H9 (cell line): ENCODE measurements around the gene LGMN. TPM values are rescaled to one million over a fixed set of nuclear protein-coding genes. Genes with fewer than 3 reads are reported as not detected.

Experiments used
- DNase-seq: peaks from one replicate; pipeline ENCODE4 v3.0.0-alpha.2; 2017
- H2AFZ ChIP-seq: one replicate; pipeline ENCODE4 v1.6.1; 2013; ENCODE audit warnings: mild to moderate bottlenecking, low read length, control low read depth, moderate library complexity
- H2AK5ac ChIP-seq: 2 replicates; pipeline ENCODE4 v1.6.1; 2013; ENCODE audit warnings: low read length, control low read depth, mixed read lengths; ENCODE audit not compliant: insufficient read length
- H2BK120ac ChIP-seq: one replicate; pipeline ENCODE4 v1.6.1; 2013; ENCODE audit warnings: low read depth, mild to moderate bottlenecking, low read length, control low read depth, inconsistent platforms; ENCODE audit not compliant: poor library complexity, severe bottlenecking
- H2BK12ac ChIP-seq: 2 replicates; pipeline ENCODE4 v1.6.1; 2013; ENCODE audit warnings: low read length, control low read depth, mixed read lengths, low read depth; ENCODE audit not compliant: insufficient read length
- H2BK15ac ChIP-seq: 2 replicates; pipeline ENCODE4 v1.6.1; 2013; ENCODE audit warnings: low read depth, low read length, control low read depth
- H2BK20ac ChIP-seq: one replicate; pipeline ENCODE4 v1.6.1; 2013; ENCODE audit warnings: low read depth, mild to moderate bottlenecking, low read length, control low read depth, inconsistent platforms; ENCODE audit not compliant: poor library complexity, severe bottlenecking
- H2BK5ac ChIP-seq: 2 replicates; pipeline ENCODE4 v1.6.1; 2013; ENCODE audit warnings: low read length, control low read depth, mixed read lengths; ENCODE audit not compliant: insufficient read length
- H3K14ac ChIP-seq: 2 replicates; pipeline ENCODE4 v1.6.1; 2013; ENCODE audit warnings: low read length, control low read depth; ENCODE audit not compliant: insufficient read depth
- H3K18ac ChIP-seq: 2 replicates; pipeline ENCODE4 v1.6.1; 2013; ENCODE audit warnings: low read depth, mild to moderate bottlenecking, mixed read lengths, low read length, control low read depth; ENCODE audit not compliant: insufficient read length
- H3K23ac ChIP-seq: 2 replicates; pipeline ENCODE4 v1.6.1; 2013; ENCODE audit warnings: low read length, control low read depth, mixed read lengths, low read depth; ENCODE audit not compliant: insufficient read length
- H3K23me2 ChIP-seq: 2 replicates; pipeline ENCODE4 v1.6.1; 2013; ENCODE audit warnings: low read depth, mild to moderate bottlenecking, mixed read lengths, low read length, control low read depth; ENCODE audit not compliant: insufficient read length, poor library complexity, severe bottlenecking
- H3K27ac ChIP-seq: 2 replicates; pipeline ENCODE4 v1.5.1; 2013; ENCODE audit warnings: low read length, control low read depth, mixed read lengths, low read depth; ENCODE audit not compliant: insufficient read length
- H3K27me3 ChIP-seq: 2 replicates; pipeline ENCODE4 v1.6.1; 2013; ENCODE audit warnings: low read length, control low read depth, inconsistent platforms; ENCODE audit not compliant: insufficient read depth
- H3K4ac ChIP-seq: 2 replicates; pipeline ENCODE4 v1.6.1; 2013; ENCODE audit warnings: low read depth, mild to moderate bottlenecking, control low read depth, inconsistent platforms, low read length, moderate library complexity
- H3K4me1 ChIP-seq: 2 replicates; pipeline ENCODE4 v1.6.1; 2013; ENCODE audit warnings: low read length, control low read depth, inconsistent platforms; ENCODE audit not compliant: insufficient read depth
- H3K4me2 ChIP-seq: 2 replicates; pipeline ENCODE4 v1.6.1; 2013; ENCODE audit warnings: low read length, control low read depth, mixed read lengths; ENCODE audit not compliant: insufficient read length, insufficient read depth
- H3K56ac ChIP-seq: 2 replicates; pipeline ENCODE4 v1.6.1; 2013; ENCODE audit warnings: low read depth, mild to moderate bottlenecking, mixed read lengths, low read length, control low read depth; ENCODE audit not compliant: insufficient read length
- H3K79me1 ChIP-seq: 2 replicates; pipeline ENCODE4 v1.6.1; 2013; ENCODE audit warnings: low read depth, mild to moderate bottlenecking, moderate library complexity, low read length, control low read depth, inconsistent platforms; ENCODE audit not compliant: insufficient read depth, poor library complexity, severe bottlenecking
- H3K79me2 ChIP-seq: 2 replicates; pipeline ENCODE4 v1.6.1; 2013; ENCODE audit warnings: low read length, control low read depth, inconsistent platforms; ENCODE audit not compliant: insufficient read depth
- H3K9ac ChIP-seq: 2 replicates; pipeline ENCODE4 v1.6.1; 2013; ENCODE audit warnings: low read length, control low read depth, mixed read lengths; ENCODE audit not compliant: insufficient read length; ENCODE audit errors: extremely low read depth
- H3K9me3 ChIP-seq: one replicate; pipeline ENCODE4 v1.6.1; 2013; ENCODE audit warnings: low read depth, low read length, inconsistent platforms; ENCODE audit not compliant: control insufficient read depth
- H3T11ph ChIP-seq: one replicate; pipeline ENCODE4 v1.6.1; 2013; ENCODE audit warnings: mild to moderate bottlenecking, low read length, control low read depth, inconsistent platforms
- H4K20me1 ChIP-seq: one replicate; pipeline ENCODE4 v1.6.1; 2013; ENCODE audit not compliant: control insufficient read depth, insufficient read length, insufficient read depth
- H4K5ac ChIP-seq: 2 replicates; pipeline ENCODE4 v1.6.1; 2013; ENCODE audit warnings: low read depth, mild to moderate bottlenecking, mixed read lengths, low read length, control low read depth; ENCODE audit not compliant: insufficient read length
- H4K8ac ChIP-seq: replicated peaks from 2 replicates; pipeline ENCODE4 v1.6.1; 2013; ENCODE audit warnings: low read length, control low read depth, mixed read lengths, low read depth; ENCODE audit not compliant: insufficient read length
- H4K91ac ChIP-seq: 2 replicates; pipeline ENCODE4 v1.6.1; 2013; ENCODE audit warnings: low read depth, mild to moderate bottlenecking, moderate library complexity, mixed read lengths, low read length, control low read depth; ENCODE audit not compliant: insufficient read length
- H3K27ac Mint-ChIP-seq, 3 experiments: 2 replicates in 2 of 3; 3 replicates in 1 of 3; pipeline ENCODE4 v1.8.0; 2020 to 2021; ENCODE audit warnings: mixed read lengths in 3 of 3, mild to moderate bottlenecking in 1 of 3, moderate library complexity in 1 of 3
- H3K27me3 Mint-ChIP-seq: 2 replicates; pipeline ENCODE4 v1.8.0; 2021; ENCODE audit warnings: low read depth, mild to moderate bottlenecking, moderate library complexity, mixed read lengths
- H3K36me3 Mint-ChIP-seq, 3 experiments: 2 replicates in 2 of 3; 3 replicates in 1 of 3; pipeline ENCODE4 v1.8.0; 2020 to 2021; ENCODE audit warnings: low read depth in 3 of 3, mixed read lengths in 3 of 3; ENCODE audit not compliant: insufficient read depth in 1 of 3
- H3K4me1 Mint-ChIP-seq, 2 experiments: 2 replicates each; pipeline ENCODE4 v1.8.0; 2020; ENCODE audit warnings: mixed read lengths in 2 of 2
- H3K4me3 Mint-ChIP-seq, 2 experiments: 2 replicates in 1 of 2; 3 replicates in 1 of 2; pipeline ENCODE4 v1.8.0; 2020 to 2021; ENCODE audit warnings: mild to moderate bottlenecking in 2 of 2, mixed read lengths in 2 of 2, moderate library complexity in 1 of 2
- H3K9me3 Mint-ChIP-seq, 2 experiments: 2 replicates in 1 of 2; 3 replicates in 1 of 2; pipeline ENCODE4 v1.8.0; 2020; ENCODE audit warnings: mild to moderate bottlenecking in 2 of 2, mixed read lengths in 2 of 2, moderate library complexity in 1 of 2
- WGBS: extraction: QIAGEN DNeasy Blood & Tissue Kit; methylation state at CpG from one replicate; pipeline ENCODE4 v1.1.7; 2013; ENCODE audit warnings: missing lambda C conversion rate, low lambda C conversion rate, mixed read lengths; ENCODE audit not compliant: insufficient read length; ENCODE audit errors: extremely low coverage; 5-methylcytosine and 5-hydroxymethylcytosine counted together
- total RNA-seq: library from RNA; stranded (reverse); gene quantifications from 2 replicates; pipeline ENCODE4 v1.2.1, GENCODE V29; 2021
- TF ChIP-seq, protein P1 (sequence below): fragments of 200-600 bp; sonication (generic); conservative IDR thresholded peaks from 3 replicates; pipeline ENCODE4 v1.8.0; 2021; ENCODE audit warnings: antibody characterized with exemption, mild to moderate bottlenecking

LGMN gene
- total RNA-seq, 1 experiment from 2014 or later, result 55.3 TPM

DNA sequence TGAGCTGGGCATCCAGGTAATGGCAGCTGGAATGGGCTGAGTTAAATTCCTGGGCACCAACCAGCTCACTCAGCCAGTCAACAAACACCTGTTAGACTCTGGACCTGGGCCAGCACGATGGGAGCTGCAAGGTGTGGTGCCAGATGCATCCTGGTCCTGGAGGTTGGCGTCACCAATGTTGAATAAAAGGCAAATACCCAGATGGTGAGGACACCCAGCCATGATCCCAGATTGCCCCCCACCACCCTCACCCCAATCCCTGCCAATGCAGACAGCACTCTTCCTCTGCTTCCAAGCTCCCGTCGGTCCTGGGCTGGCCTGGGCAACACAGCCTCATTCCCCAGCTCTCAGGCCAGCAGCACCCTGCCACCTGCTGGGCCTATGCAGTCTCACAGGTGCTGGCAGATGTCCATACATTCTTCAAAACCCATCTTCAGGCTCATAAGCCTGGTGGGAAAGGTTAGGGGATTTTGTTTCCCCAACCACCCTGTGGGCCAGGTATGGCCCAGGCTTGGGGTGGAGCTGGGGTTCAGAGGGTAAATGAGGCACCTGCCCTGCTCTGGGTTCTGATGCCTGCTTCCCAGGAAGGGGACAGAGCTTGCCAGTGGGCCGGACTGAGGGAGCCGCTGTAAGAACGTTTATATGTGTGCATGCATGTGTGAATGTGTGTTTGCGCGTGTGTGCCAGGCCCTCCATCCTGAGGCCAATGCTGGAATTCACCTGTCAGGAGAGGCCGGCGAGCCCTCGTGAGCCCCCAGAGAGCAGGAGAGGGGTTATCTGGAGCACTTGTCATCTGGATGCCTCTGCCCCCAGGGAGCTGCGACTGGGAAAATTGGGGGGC is 58.0 kb downstream of the LGMN start:
- Histone ChIP-seq H3K23ac (no peak overlapping the region), H3K4me1 (no peaks in the 10 kb centered on the region), H2AFZ (no peak overlapping the region), H3K79me2 (no peaks in the 10 kb centered on the region), H2BK15ac (no peak overlapping the region), H3K27ac (no peak overlapping the region), H3K23me2 (peaks cover 9% of the 10 kb centered on the region), H3T11ph (no peak overlapping the region), H3K18ac (no peak overlapping the region), H2AK5ac (no peak overlapping the region), H4K5ac (no peak overlapping the region), H3K56ac (no peak overlapping the region), H3K79me1 (no peaks in the 10 kb centered on the region), H3K9ac (no peak overlapping the region), H3K14ac (no peak overlapping the region; the same call in 1 of the 2 replicates), H4K91ac (no peak overlapping the region), H2BK5ac (no peak overlapping the region), H4K8ac (no peak overlapping the region), H3K27me3 (peaks cover 11% of the 10 kb centered on the region; the same call in 1 of the 2 replicates), H2BK12ac (no peak overlapping the region), H3K4me2 (no peak overlapping the region), H3K4ac (no peak overlapping the region), H4K20me1 (no peaks in the 10 kb centered on the region), H2BK20ac (no peak overlapping the region), H2BK120ac (no peak overlapping the region), H3K9me3 (no peaks in the 10 kb centered on the region)
- H3K27me3 Mint-ChIP-seq, result peaks cover 46% of the 10 kb centered on the region
- H3K27ac Mint-ChIP-seq, result no peak overlapping the region
- H3K4me3 Mint-ChIP-seq, result no peak overlapping the region
- no CpG with 5 or more reads among the region's 13 CpGs for WGBS
- no peaks in the 10 kb centered on the region for H3K36me3 Mint-ChIP-seq
- no peaks in the 10 kb centered on the region; a peak in 1 of 5 replicates for H3K9me3 Mint-ChIP-seq
- TF ChIP-seq, protein P1, sequence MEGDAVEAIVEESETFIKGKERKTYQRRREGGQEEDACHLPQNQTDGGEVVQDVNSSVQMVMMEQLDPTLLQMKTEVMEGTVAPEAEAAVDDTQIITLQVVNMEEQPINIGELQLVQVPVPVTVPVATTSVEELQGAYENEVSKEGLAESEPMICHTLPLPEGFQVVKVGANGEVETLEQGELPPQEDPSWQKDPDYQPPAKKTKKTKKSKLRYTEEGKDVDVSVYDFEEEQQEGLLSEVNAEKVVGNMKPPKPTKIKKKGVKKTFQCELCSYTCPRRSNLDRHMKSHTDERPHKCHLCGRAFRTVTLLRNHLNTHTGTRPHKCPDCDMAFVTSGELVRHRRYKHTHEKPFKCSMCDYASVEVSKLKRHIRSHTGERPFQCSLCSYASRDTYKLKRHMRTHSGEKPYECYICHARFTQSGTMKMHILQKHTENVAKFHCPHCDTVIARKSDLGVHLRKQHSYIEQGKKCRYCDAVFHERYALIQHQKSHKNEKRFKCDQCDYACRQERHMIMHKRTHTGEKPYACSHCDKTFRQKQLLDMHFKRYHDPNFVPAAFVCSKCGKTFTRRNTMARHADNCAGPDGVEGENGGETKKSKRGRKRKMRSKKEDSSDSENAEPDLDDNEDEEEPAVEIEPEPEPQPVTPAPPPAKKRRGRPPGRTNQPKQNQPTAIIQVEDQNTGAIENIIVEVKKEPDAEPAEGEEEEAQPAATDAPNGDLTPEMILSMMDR, result peak; percentile 46; the same call in 2 of the 3 replicates
- peak; percentile 52 for DNase-seq
- H3K4me1 Mint-ChIP-seq, result peaks cover 0 to 2% of the 10 kb centered on the region in 2 experiments; a peak in 1 of 4 replicates
